HCT116 (cell line): ENCODE data around the gene PAX8. TPM values are rescaled to one million over a fixed set of nuclear protein-coding genes. Genes with fewer than 3 reads are reported as not detected.

ENCODE experiments used
- ATAC-seq: fragments of 200-7000 bp; cut with Tn5 transposase; 2 replicates; pipeline ENCODE4 v1.9.1; 2020; ENCODE audit warnings: mild to moderate bottlenecking, moderate library complexity
- BruUV-seq: library from RNA; stranded (reverse); fragments of 400-500 nt; replicated peaks from 2 replicates; lab custom pipeline; 2021; lab: Mats Ljungman, UMichigan
- CTCF ChIA-PET: fragments of 300-600 bp; sonication (Branson Sonifier 250); formaldehyde crosslinking; loops from one replicate; lab custom pipeline; 2021; ENCODE audit warnings: antibody characterized with exemption; lab: Charles Lee
- POLR2A ChIA-PET: fragments of 300-600, 350-600 bp; sonication (Branson Sonifier 250); formaldehyde crosslinking; loops from one replicate; lab custom pipeline; 2021; ENCODE audit warnings: antibody characterized with exemption; lab: Charles Lee
- RAD21 ChIA-PET, 2 experiments: fragments of 300-600 bp; sonication (Branson Sonifier 250); formaldehyde crosslinking; loops; one replicate each; lab custom pipeline; 2023; ENCODE audit warnings: low total read pairs in 2 of 2; ENCODE audit not compliant: uncharacterized antibody in 2 of 2, unreplicated experiment in 2 of 2, low non-redundant PET in 1 of 2; lab: Charles Lee
- DNase-seq: peaks from one replicate; pipeline ENCODE4 v3.0.0-alpha.2; 2010; ENCODE audit warnings: low read depth, low spot score
- H2AFZ ChIP-seq: fragments of 200-600 bp; shearing (Covaris generic), sonication (generic); 2 replicates; pipeline ENCODE4 v1.6.1; 2017; ENCODE audit warnings: low read depth, mixed run types, mixed read lengths, antibody characterized with exemption, low read length; ENCODE audit not compliant: poor library complexity, severe bottlenecking
- H3K27ac ChIP-seq: 2 replicates; pipeline ENCODE4 v1.5.1; 2012; ENCODE audit warnings: low read depth, low read length
- H3K27me3 ChIP-seq: fragments of 200-600 bp; sonication (generic); 2 replicates; pipeline ENCODE4 v1.6.1; 2016; ENCODE audit warnings: mixed run types, low read length, mixed read lengths; ENCODE audit not compliant: insufficient read depth
- H3K36me3 ChIP-seq, 2 experiments: fragments of 200-500 bp in 1 of 2; fragments of 200-600 bp in 1 of 2; sonication (Bioruptor generic) in 1 of 2; sonication (generic) in 1 of 2; 2 replicates each; pipeline versions ENCODE4 v1.5.1 to v1.6.1; 2014 to 2016; ENCODE audit warnings: low read length in 2 of 2, inconsistent platforms in 1 of 2, mixed read lengths in 1 of 2, mixed run types in 1 of 2; ENCODE audit not compliant: insufficient read depth in 2 of 2, control insufficient read depth in 1 of 2
- H3K4me1 ChIP-seq, 2 experiments: fragments of 200-600 bp in 1 of 2; sonication (generic) in 1 of 2; 2 replicates each; pipeline versions ENCODE4 v1.5.1 to v1.6.1; 2012 to 2017; ENCODE audit warnings: low read length in 2 of 2, inconsistent platforms in 1 of 2, mild to moderate bottlenecking in 1 of 2, mixed read lengths in 1 of 2, mixed run types in 1 of 2, moderate library complexity in 1 of 2; ENCODE audit not compliant: insufficient read depth in 2 of 2, control insufficient read depth in 1 of 2
- H3K4me2 ChIP-seq: fragments of 200-600 bp; sonication (generic); 2 replicates; pipeline ENCODE4 v1.6.1; 2017; ENCODE audit warnings: mixed run types, low read length, mixed read lengths
- H3K4me3 ChIP-seq, 2 experiments: fragments of 200-600 bp in 1 of 2; sonication (generic) in 1 of 2; replicated peaks in 1 of 2; 2 replicates each; pipeline ENCODE4 v1.5.1; 2011 to 2016; ENCODE audit warnings: low read length in 2 of 2, control low read depth in 1 of 2, low read depth in 1 of 2, mild to moderate bottlenecking in 1 of 2, mixed read lengths in 1 of 2, mixed run types in 1 of 2
- H3K79me2 ChIP-seq: fragments of 200-600 bp; sonication (generic); 2 replicates; pipeline ENCODE4 v1.6.1; 2017; ENCODE audit warnings: mild to moderate bottlenecking, mixed run types, low read length, moderate library complexity, mixed read lengths; ENCODE audit not compliant: insufficient read depth
- H3K9ac ChIP-seq: fragments of 200-600 bp; sonication (generic); 2 replicates; pipeline ENCODE4 v1.6.1; 2016; ENCODE audit warnings: low read length, mixed read lengths
- H3K9me2 ChIP-seq: fragments of 200-600 bp; sonication (generic), shearing (Covaris generic); 2 replicates; pipeline ENCODE4 v1.6.1; 2017; ENCODE audit warnings: mixed run types, mild to moderate bottlenecking, moderate library complexity; ENCODE audit not compliant: insufficient read depth
- H3K9me3 ChIP-seq, 2 experiments: fragments of 200-500 bp in 1 of 2; fragments of 200-600 bp in 1 of 2; sonication (Bioruptor generic) in 1 of 2; sonication (generic) in 1 of 2; 2 replicates each; pipeline ENCODE4 v1.6.1; 2014 to 2017; ENCODE audit warnings: low read length in 2 of 2, mixed read lengths in 2 of 2, inconsistent platforms in 1 of 2, low read depth in 1 of 2, mild to moderate bottlenecking in 1 of 2, mixed run types in 1 of 2, moderate library complexity in 1 of 2; ENCODE audit not compliant: control insufficient read depth in 1 of 2, insufficient read depth in 1 of 2
- H4K20me1 ChIP-seq: fragments of 200-600 bp; sonication (generic), shearing (Covaris generic); 2 replicates; pipeline ENCODE4 v1.6.1; 2017; ENCODE audit warnings: mixed run types, mild to moderate bottlenecking, moderate library complexity; ENCODE audit not compliant: insufficient read depth
- ATF3 ChIP-seq: IDR thresholded peaks from 2 replicates; pipeline ENCODE4 v1.6.1; 2012
- CBX3 ChIP-seq: IDR thresholded peaks from 2 replicates; pipeline ENCODE4 v1.6.1; 2012; ENCODE audit warnings: low read depth
- CEBPB ChIP-seq: IDR thresholded peaks from 2 replicates; pipeline ENCODE4 v1.6.1; 2012; ENCODE audit warnings: low read depth
- EGR1 ChIP-seq: IDR thresholded peaks from 2 replicates; pipeline ENCODE4 v1.6.1; 2012; ENCODE audit warnings: low read depth
- ELF1 ChIP-seq: IDR thresholded peaks from 2 replicates; pipeline ENCODE4 v1.6.1; 2012; ENCODE audit warnings: low read depth, borderline replicate concordance
- EZH2 ChIP-seq: fragments of 200-600 bp; sonication (generic); IDR thresholded peaks from 2 replicates; pipeline ENCODE4 v1.6.1; 2017; ENCODE audit warnings: antibody characterized with exemption, mixed run types
- EZH2phosphoT487 ChIP-seq: fragments of 200-600 bp; IDR thresholded peaks from 2 replicates; pipeline ENCODE4 v1.6.1; 2018; ENCODE audit warnings: antibody characterized with exemption, borderline replicate concordance
- FOSL1 ChIP-seq: IDR thresholded peaks from 2 replicates; pipeline ENCODE4 v1.6.1; 2012; ENCODE audit warnings: low read depth
- JUND ChIP-seq: IDR thresholded peaks from 2 replicates; pipeline ENCODE4 v1.6.1; 2012
- MAX ChIP-seq: IDR thresholded peaks from 2 replicates; pipeline ENCODE4 v1.6.1; 2012
- POLR2A ChIP-seq: IDR thresholded peaks from 2 replicates; pipeline ENCODE4 v1.7.0; 2011; ENCODE audit warnings: borderline replicate concordance; ENCODE audit not compliant: insufficient read depth, insufficient read length; ENCODE audit errors: extremely low read depth
- POLR2AphosphoS5 ChIP-seq: IDR thresholded peaks from 2 replicates; pipeline ENCODE4 v1.6.1; 2011; ENCODE audit warnings: mild to moderate bottlenecking, low read depth, low read length, moderate library complexity
- RAD21 ChIP-seq: IDR thresholded peaks from 2 replicates; pipeline ENCODE4 v1.6.1; 2012; ENCODE audit warnings: low read depth, mild to moderate bottlenecking
- REST ChIP-seq: IDR thresholded peaks from 2 replicates; pipeline ENCODE4 v1.6.1; 2012; ENCODE audit warnings: low read depth
- SIN3A ChIP-seq: IDR thresholded peaks from 2 replicates; pipeline ENCODE4 v1.6.1; 2012; ENCODE audit warnings: low read depth
- SP1 ChIP-seq: IDR thresholded peaks from 2 replicates; pipeline ENCODE4 v1.6.1; 2012; ENCODE audit warnings: low read depth
- SRF ChIP-seq: IDR thresholded peaks from 2 replicates; pipeline ENCODE4 v1.6.1; 2012; ENCODE audit warnings: low read depth
- TCF7L2 ChIP-seq: IDR thresholded peaks from 2 replicates; pipeline ENCODE4 v1.7.0; 2011; ENCODE audit warnings: borderline replicate concordance, inconsistent platforms; ENCODE audit not compliant: insufficient read depth, insufficient read length; ENCODE audit errors: extremely low read depth
- YY1 ChIP-seq: IDR thresholded peaks from 2 replicates; pipeline ENCODE4 v1.6.1; 2011; ENCODE audit warnings: low read length, low read depth, moderate library complexity, mild to moderate bottlenecking; ENCODE audit not compliant: insufficient replicate concordance; ENCODE audit errors: extremely low read depth
- ZFX ChIP-seq: fragments of 450-650 bp; IDR thresholded peaks from 2 replicates; pipeline ENCODE4 v1.6.1; 2017
- ZNF274 ChIP-seq: fragments of 200-500 bp; sonication (Bioruptor generic); IDR thresholded peaks from 2 replicates; pipeline ENCODE4 v1.6.1; 2014; ENCODE audit warnings: mild to moderate bottlenecking, low read depth, low read length, inconsistent platforms
- intact Hi-C: fragments of 100-400 bp; cut with micrococcal nuclease; formaldehyde crosslinking; loops from 2 replicates; pipeline ENCODE4 v1.10.0; 2022
- total RNA-seq: library from RNA; stranded (reverse); gene quantifications from one replicate; pipeline ENCODE4 v1.2.1, GENCODE V29; 2021; ENCODE audit not compliant: unreplicated experiment

Gene PAX8
- total RNA-seq, 1 experiment from 2014 or later, result 4.4 TPM

- intact Hi-C loops, result loop anchor here (1.0 kb wide), 1 partner anchor 37 kb away; no protein-coding TSS in a partner anchor
- Histone ChIP-seq H3K9me2 (no peaks in the 10 kb centered on the region), H3K9ac (peak overlapping the region; percentile 58), H4K20me1 (no peaks in the 10 kb centered on the region), H2AFZ (no peak overlapping the region), H3K4me2 (peak overlapping the region; percentile 92), H3K36me3 (peaks cover 11 to 27% of the 10 kb centered on the region in 2 experiments; a peak in 3 of 4 replicates), H3K79me2 (peaks cover 55% of the 10 kb centered on the region), H3K27me3 (no peaks in the 10 kb centered on the region), H3K4me1 (peaks cover 53 to 65% of the 10 kb centered on the region in 2 experiments), H3K9me3 (no peaks in the 10 kb centered on the region), H3K4me3 (peak overlapping the region in 1 of 2 experiments; percentile 38; a peak in 2 of 4 replicates), H3K27ac (peak overlapping the region; percentile 95)
- ATAC-seq (peak; percentile 88), DNase-seq (peak; percentile 97)
- ChIA-PET POLR2A (interaction anchor here (0.6 to 2.6 kb wide), 8 partner anchors 8 to 96 kb away, joined by 3 to 10 read pairs (median 3); no protein-coding TSS in a partner anchor), CTCF (interaction anchor here (1.2 to 3.8 kb wide), 7 partner anchors 8 to 161 kb away, joined by 5 to 27 read pairs (median 9); no protein-coding TSS in a partner anchor), RAD21 (interaction anchor here (0.8 to 2.0 kb wide), 2 partner anchors 37 to 161 kb away, joined by 3 to 8 read pairs; no protein-coding TSS in a partner anchor)
- BruUV-seq, result no TSS peak
- TF ChIP-seq JUND (no peak), MAX (no peak), SIN3A (no peak), POLR2AphosphoS5 (peak; percentile 76; the same call in 1 of the 2 replicates), POLR2A (peak; percentile 21), EGR1 (no peak), SRF (no peak), REST (no peak), YY1 (peak; percentile 40), SP1 (no peak), CBX3 (no peak), ATF3 (no peak), EZH2phosphoT487 (no peak), CEBPB (no peak), FOSL1 (no peak), EZH2 (no peak), ZNF274 (no peak), RAD21 (no peak), TCF7L2 (no peak), ELF1 (no peak), ZFX (no peak)
These were observed 37.5 kb downstream of the PAX8 start for GRCh38 chr2:113240915-113241911.
